ENCODE results near the gene LSS. TPM values are rescaled to one million over a fixed set of nuclear protein-coding genes. Genes with fewer than 3 reads are reported as not detected.

The LSS gene
- total and polyA plus RNA-seq, 2 donors from 2014 or later = 15.8 to 24.6 TPM

DNA sequence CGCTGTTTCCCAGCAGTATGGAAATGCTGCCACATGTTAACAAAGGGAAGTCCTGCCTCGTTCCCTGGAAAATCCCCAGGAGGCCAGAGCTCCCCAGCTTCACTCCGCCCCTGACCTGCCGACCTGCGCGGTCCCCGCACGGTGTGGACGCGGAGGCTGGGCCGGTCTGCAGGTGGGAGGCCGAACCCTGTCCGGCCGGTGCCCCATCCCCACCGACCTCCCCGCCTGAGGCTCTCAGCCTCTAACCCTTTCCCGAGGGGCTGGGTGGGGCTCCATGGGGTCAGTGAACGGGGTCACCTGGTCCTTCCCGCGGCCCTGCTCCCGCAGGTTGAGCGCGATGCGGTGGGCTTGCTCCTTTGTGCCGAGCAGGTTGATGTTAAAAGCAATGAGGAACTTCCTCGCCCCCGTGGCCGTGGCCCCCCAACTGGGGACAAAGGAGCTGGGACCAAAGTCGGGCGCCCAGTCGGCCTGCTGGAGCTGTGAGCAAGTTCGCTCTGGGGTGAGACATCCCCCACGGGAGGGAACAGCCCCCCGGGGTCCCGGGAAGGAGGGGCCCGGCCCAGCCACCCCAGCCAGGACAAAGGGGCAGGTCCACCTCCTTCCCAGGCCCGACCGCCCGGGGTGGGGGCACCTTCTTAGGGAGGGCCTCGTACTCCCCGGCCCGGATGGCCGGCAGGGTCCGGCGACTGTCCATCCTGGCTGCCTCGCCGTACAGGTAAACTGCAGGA is 77.1 kb downstream of the LSS start:
- Histone ChIP-seq H3K9me3 (ENCODE audit: control insufficient read depth in 2 of 3, insufficient read depth in 1 of 3, low read length in 3 of 3) (no peaks in the 10 kb centered on the region), H3K27me3 (ENCODE audit: control insufficient read depth, insufficient read depth, low read length) (no peaks in the 10 kb centered on the region), H3K4me1 (ENCODE audit: control insufficient read depth in 2 of 3, insufficient read depth in 2 of 3, low read depth in 1 of 3, low read length in 3 of 3) (peaks cover 0 to 2% (median 0%) of the 10 kb centered on the region in 3 donors), H3K27ac (ENCODE audit: low read depth in 2 of 2, low read length in 2 of 2) (no peak overlapping the region), H3K36me3 (ENCODE audit: control insufficient read depth in 2 of 3, insufficient read depth in 3 of 3, low read length in 3 of 3) (peaks cover 0 to 3% (median 0%) of the 10 kb centered on the region in 3 donors), H3K9ac (ENCODE audit: low read length in 3 of 3) (no peak overlapping the region), H3K4me3 (ENCODE audit: low read length in 3 of 3) (no peak overlapping the region)
- TF ChIP-seq, protein P1, sequence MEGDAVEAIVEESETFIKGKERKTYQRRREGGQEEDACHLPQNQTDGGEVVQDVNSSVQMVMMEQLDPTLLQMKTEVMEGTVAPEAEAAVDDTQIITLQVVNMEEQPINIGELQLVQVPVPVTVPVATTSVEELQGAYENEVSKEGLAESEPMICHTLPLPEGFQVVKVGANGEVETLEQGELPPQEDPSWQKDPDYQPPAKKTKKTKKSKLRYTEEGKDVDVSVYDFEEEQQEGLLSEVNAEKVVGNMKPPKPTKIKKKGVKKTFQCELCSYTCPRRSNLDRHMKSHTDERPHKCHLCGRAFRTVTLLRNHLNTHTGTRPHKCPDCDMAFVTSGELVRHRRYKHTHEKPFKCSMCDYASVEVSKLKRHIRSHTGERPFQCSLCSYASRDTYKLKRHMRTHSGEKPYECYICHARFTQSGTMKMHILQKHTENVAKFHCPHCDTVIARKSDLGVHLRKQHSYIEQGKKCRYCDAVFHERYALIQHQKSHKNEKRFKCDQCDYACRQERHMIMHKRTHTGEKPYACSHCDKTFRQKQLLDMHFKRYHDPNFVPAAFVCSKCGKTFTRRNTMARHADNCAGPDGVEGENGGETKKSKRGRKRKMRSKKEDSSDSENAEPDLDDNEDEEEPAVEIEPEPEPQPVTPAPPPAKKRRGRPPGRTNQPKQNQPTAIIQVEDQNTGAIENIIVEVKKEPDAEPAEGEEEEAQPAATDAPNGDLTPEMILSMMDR (IDR thresholded peaks at IDR 0.05; ENCODE audit: borderline replicate concordance, extremely low read depth, insufficient read depth) = no peak
- intact Hi-C loops (cut with DNase I) = no loop called here
- FAIRE-seq (no peak), DNase-seq (peak in 3 of 5 donors; percentile 6 to 70 (median 52))

DNA sequence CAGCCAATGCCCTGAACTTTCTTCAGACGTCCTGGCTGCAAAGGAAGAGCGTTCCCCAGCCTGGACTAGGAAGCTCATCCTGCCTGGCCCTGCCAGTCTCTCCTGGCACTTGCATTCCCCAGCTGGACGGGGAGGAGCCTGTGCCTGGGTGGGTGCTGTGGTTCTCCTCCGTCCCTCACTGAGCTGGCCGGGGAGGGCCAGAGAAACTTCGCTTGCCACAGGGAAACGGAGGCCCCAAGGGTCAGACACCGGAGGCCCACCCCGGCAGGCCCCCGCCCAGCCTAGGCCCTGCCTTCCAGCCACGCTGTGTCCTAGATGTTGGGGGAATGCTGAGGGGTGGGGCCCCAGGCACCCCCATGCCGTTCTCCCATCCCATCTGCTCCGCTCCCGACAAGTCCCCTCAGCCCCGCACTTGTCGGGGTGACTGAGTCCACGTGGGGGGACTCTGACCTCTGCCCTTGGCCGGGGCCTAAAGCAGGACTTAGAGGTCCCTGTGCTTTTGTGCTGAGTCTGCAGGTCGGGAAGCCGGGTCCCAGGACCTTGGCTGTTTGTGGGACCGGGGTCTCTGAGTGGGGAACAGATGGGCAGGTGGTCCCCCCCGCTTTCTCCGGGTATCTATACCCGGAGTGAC is 78.0 kb downstream of the LSS start:
- peaks cover 0 to 2% (median 0%) of the 10 kb centered on the region in 3 donors for H3K4me1 ChIP-seq (ENCODE audit: control insufficient read depth in 2 of 3, insufficient read depth in 2 of 3, low read depth in 1 of 3, low read length in 3 of 3)
- TF ChIP-seq, protein P1 (IDR thresholded peaks at IDR 0.05; ENCODE audit: borderline replicate concordance, extremely low read depth, insufficient read depth) = no peak
- intact Hi-C loops (cut with DNase I) = no loop called here
- H3K9ac ChIP-seq (ENCODE audit: low read length in 3 of 3) = no peak overlapping the region
- no peaks in the 10 kb centered on the region for H3K27me3 ChIP-seq (ENCODE audit: control insufficient read depth, insufficient read depth, low read length)
- H3K9me3 ChIP-seq (ENCODE audit: control insufficient read depth in 2 of 3, insufficient read depth in 1 of 3, low read length in 3 of 3) = no peaks in the 10 kb centered on the region
- DNase-seq (peak in 2 of 5 donors; percentile 45 to 68), FAIRE-seq (no peak)
- peaks cover 0 to 3% (median 0%) of the 10 kb centered on the region in 3 donors for H3K36me3 ChIP-seq (ENCODE audit: control insufficient read depth in 2 of 3, insufficient read depth in 3 of 3, low read length in 3 of 3)
- H3K4me3 ChIP-seq (ENCODE audit: low read length in 3 of 3) = no peak overlapping the region
- no peak overlapping the region for H3K27ac ChIP-seq (ENCODE audit: low read depth in 2 of 2, low read length in 2 of 2)

DNA sequence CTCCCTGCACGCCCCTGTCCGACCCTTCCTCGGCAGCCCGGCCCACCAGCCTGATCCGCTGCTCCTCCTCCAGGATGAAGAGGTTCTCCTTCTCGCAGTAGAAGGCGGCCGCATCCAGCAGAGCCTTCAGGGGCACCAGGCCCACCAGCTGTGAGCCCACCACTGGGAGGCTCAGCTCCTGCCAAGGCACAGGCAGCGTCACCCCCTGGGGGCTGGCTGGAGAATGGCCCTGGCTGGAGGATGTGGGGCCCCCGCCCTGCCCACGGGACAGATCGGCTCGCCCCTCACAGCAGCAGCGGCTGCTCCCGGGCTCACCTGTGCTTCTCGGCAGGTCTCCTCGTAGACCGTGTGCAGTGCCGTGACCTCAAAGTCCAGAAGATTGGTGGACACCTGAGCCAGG is 78.5 kb downstream of the LSS start:
- Histone ChIP-seq H3K36me3 (ENCODE audit: control insufficient read depth in 2 of 3, insufficient read depth in 3 of 3, low read length in 3 of 3) (peaks cover 0 to 3% (median 0%) of the 10 kb centered on the region in 3 donors), H3K9me3 (ENCODE audit: control insufficient read depth in 2 of 3, insufficient read depth in 1 of 3, low read length in 3 of 3) (no peaks in the 10 kb centered on the region), H3K9ac (ENCODE audit: low read length in 3 of 3) (no peak overlapping the region), H3K27me3 (ENCODE audit: control insufficient read depth, insufficient read depth, low read length) (no peaks in the 10 kb centered on the region), H3K27ac (ENCODE audit: low read depth in 2 of 2, low read length in 2 of 2) (no peak overlapping the region), H3K4me1 (ENCODE audit: control insufficient read depth in 2 of 3, insufficient read depth in 2 of 3, low read depth in 1 of 3, low read length in 3 of 3) (peaks cover 0 to 2% (median 0%) of the 10 kb centered on the region in 3 donors), H3K4me3 (ENCODE audit: low read length in 3 of 3) (no peak overlapping the region)
- FAIRE-seq (no peak), DNase-seq (peak in 2 of 5 donors; percentile 42 to 73)
- intact Hi-C loops (cut with DNase I) = no loop called here
- TF ChIP-seq, protein P1 (IDR thresholded peaks at IDR 0.05; ENCODE audit: borderline replicate concordance, extremely low read depth, insufficient read depth) = no peak

Data from kidney (tissue), 14 donors.